ENCODE data around the gene CDKN2D. TPM values are rescaled to one million over a fixed set of nuclear protein-coding genes. Genes with fewer than 3 reads are reported as not detected.

The CDKN2D gene
- total and polyA plus RNA-seq, 10 of the 15 experiments (the other 5 are each of a cell fraction or from before 2014, with no cell fraction given), result 0.53 to 17.2 (median 6.7) TPM

DNA sequence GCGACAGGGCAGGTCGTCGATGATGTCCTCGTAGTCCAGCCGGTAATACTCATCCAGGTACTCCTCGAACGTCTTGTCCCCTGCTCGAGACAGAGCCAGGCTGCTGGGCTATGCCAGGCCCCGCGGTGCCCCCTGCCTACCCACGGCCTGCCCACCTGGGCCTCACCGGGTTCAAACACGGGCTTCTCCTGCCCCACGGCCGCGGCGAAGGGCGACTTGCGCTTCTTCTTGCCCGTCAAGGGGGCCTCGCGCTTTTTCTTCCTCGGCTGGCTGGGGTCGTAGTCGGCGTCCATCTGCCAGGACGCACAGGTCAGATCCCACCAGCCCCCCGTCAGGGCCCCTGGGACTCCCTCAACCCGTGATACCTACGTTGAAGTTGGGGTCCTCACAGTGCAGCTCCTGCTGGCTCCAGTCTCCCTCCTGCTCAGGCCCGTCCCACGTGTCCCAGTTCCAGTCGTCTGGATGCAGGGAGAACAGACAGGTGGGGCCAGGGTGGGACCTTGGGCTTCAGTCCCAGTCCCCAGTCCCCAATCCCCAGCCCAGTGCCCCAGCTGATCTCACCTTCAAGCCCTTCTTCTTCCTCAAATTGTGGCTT, 11.1 kb downstream of the CDKN2D start:
- Histone ChIP-seq H3K27ac (ENCODE audit: control insufficient read depth, insufficient read depth) (no peak overlapping the region), H3K9ac (ENCODE audit: control insufficient read depth, insufficient read depth, low read length) (no peak overlapping the region), H2AFZ (ENCODE audit: control insufficient read depth, low read depth, low read length) (no peak overlapping the region), H3K27me3 (replicated peaks in 1 of 2; ENCODE audit: control insufficient read depth in 2 of 2, insufficient read depth in 2 of 2, low read length in 1 of 2) (no peaks in the 10 kb centered on the region), H4K20me1 (ENCODE audit: control insufficient read depth, insufficient read depth) (no peaks in the 10 kb centered on the region), H3K4me2 (ENCODE audit: control insufficient read depth, insufficient read depth) (no peak overlapping the region), H3K4me1 (ENCODE audit: control insufficient read depth, insufficient read depth, low read length) (peaks cover 29% of the 10 kb centered on the region), H3K79me2 (ENCODE audit: control insufficient read depth, insufficient read depth, low read length) (no peaks in the 10 kb centered on the region; the same call in 1 of the 2 replicates), H3K9me3 (replicated peaks; ENCODE audit: control insufficient read depth, insufficient read depth, low read length) (no peaks in the 10 kb centered on the region), H3K4me3 (no peak overlapping the region), H3K36me3 (ENCODE audit: control insufficient read depth in 2 of 2, insufficient read depth in 2 of 2, low read length in 1 of 2) (peaks cover 22% of the 10 kb centered on the region in 2 experiments)
- no peak for ATAC-seq
- ChIA-PET RAD21 (ENCODE audit: unreplicated experiment) (no interaction called here), CTCF (no interaction called here), POLR2A (interaction anchor here (0.7 kb wide), 1 partner anchor 286 kb away, joined by 3 read pairs; no protein-coding TSS in a partner anchor), SMC1A (ENCODE audit: uncharacterized antibody, unreplicated experiment) (no interaction called here)
- intact Hi-C loops (cut with micrococcal nuclease; ENCODE audit: unreplicated experiment) (no loop called here), in situ Hi-C loops (cut with MboI) (no loop called here)
- 98% methylated on average over 31 of the region's 33 CpGs for WGBS (ENCODE audit: insufficient coverage, insufficient replicate concordance, low lambda C conversion rate, missing lambda C conversion rate)
- BruUV-seq (replicated peaks), result no TSS peak
- no peak for DNase-seq (ENCODE audit: low read depth, low spot score)
- TF ChIP-seq, protein P1, sequence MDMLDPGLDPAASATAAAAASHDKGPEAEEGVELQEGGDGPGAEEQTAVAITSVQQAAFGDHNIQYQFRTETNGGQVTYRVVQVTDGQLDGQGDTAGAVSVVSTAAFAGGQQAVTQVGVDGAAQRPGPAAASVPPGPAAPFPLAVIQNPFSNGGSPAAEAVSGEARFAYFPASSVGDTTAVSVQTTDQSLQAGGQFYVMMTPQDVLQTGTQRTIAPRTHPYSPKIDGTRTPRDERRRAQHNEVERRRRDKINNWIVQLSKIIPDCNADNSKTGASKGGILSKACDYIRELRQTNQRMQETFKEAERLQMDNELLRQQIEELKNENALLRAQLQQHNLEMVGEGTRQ (IDR thresholded peaks at IDR 0.05; ENCODE audit: borderline replicate concordance, low read depth, low read length), result no peak
- TF ChIP-seq TBL1XR1 (IDR thresholded peaks at IDR 0.05; ENCODE audit: low read depth, low read length) (no peak), IKZF1 (conservative IDR thresholded peaks at IDR 0.05) (no peak), CREM (IDR thresholded peaks at IDR 0.05; ENCODE audit: low read depth) (no peak), POLR2A (IDR thresholded peaks at IDR 0.05; ENCODE audit: low read depth, low read length) (0 out of 2 replicates have a peak, but pooled peaks have one; percentile 51), ZNF24 (IDR thresholded peaks at IDR 0.05) (no peak), GATAD2B (conservative IDR thresholded peaks at IDR 0.05; ENCODE audit: low read depth) (no peak), CBX3 (IDR thresholded peaks at IDR 0.05; ENCODE audit: borderline replicate concordance, low read depth) (no peak)
- FAIRE-seq, result no peak

All from GM12878 (cell line).